GM12878 (cell line): Measurements from ENCODE around the gene INPP1. TPM values are rescaled to one million over a fixed set of nuclear protein-coding genes. Genes with fewer than 3 reads are reported as not detected.

ENCODE experiments used
- CBX3 ChIP-seq: fragments of 200-600 bp; sonication (generic); IDR thresholded peaks from 2 replicates; pipeline ENCODE4 v1.6.1; 2016; ENCODE audit warnings: low read depth, borderline replicate concordance
- CHD2 ChIP-seq: IDR thresholded peaks from 2 replicates; pipeline ENCODE4 v1.6.1; 2011; ENCODE audit warnings: low read depth, low read length, improper control_type of control experiment, borderline replicate concordance
- CREB1 ChIP-seq: IDR thresholded peaks from 2 replicates; pipeline ENCODE4 v1.6.1; 2012; ENCODE audit warnings: low read depth, mild to moderate bottlenecking, inconsistent platforms
- CREM ChIP-seq: IDR thresholded peaks from 2 replicates; pipeline ENCODE4 v1.6.1; 2014; ENCODE audit warnings: antibody characterized with exemption, low read depth
- GATAD2B ChIP-seq: fragments of 450-650 bp; conservative IDR thresholded peaks from 2 replicates; pipeline ENCODE4 v1.6.1; 2017; ENCODE audit warnings: low read depth, mild to moderate bottlenecking, moderate library complexity
- IKZF1 ChIP-seq: fragments of 450-650 bp; conservative IDR thresholded peaks from 2 replicates; pipeline ENCODE4 v1.6.1; 2017; ENCODE audit warnings: antibody characterized with exemption, mild to moderate bottlenecking
- IKZF2 ChIP-seq, 2 experiments: fragments of 450-650 bp; IDR thresholded peaks; 2 replicates each; pipeline ENCODE4 v1.6.1; 2017; ENCODE audit warnings: mild to moderate bottlenecking in 2 of 2, moderate library complexity in 2 of 2
- LARP7 ChIP-seq: fragments of 450-650 bp; IDR thresholded peaks from 2 replicates; pipeline ENCODE4 v1.6.1; 2017; ENCODE audit warnings: mild to moderate bottlenecking
- POLR2AphosphoS5 ChIP-seq: IDR thresholded peaks from 2 replicates; pipeline ENCODE4 v1.6.1; 2011; ENCODE audit warnings: mild to moderate bottlenecking, low read length, inconsistent platforms
- RCOR1 ChIP-seq: conservative IDR thresholded peaks from 2 replicates; pipeline ENCODE4 v1.6.1; 2012; ENCODE audit warnings: low read depth, low read length, improper control_type of control experiment
- SRF ChIP-seq, 2 experiments: IDR thresholded peaks; 2 replicates each; pipeline ENCODE4 v1.6.1; 2011; ENCODE audit warnings: low read depth in 2 of 2, low read length in 2 of 2, mild to moderate bottlenecking in 1 of 2, moderate library complexity in 1 of 2
- SUZ12 ChIP-seq: fragments of 200-600 bp; sonication (generic); IDR thresholded peaks from one replicate; pipeline ENCODE4 v1.6.1; 2018; ENCODE audit warnings: antibody characterized with exemption, mild to moderate bottlenecking; ENCODE audit not compliant: unreplicated experiment
- TCF3 ChIP-seq: IDR thresholded peaks from 2 replicates; pipeline ENCODE4 v1.6.1; 2012; ENCODE audit warnings: low read depth, mild to moderate bottlenecking, low read length, borderline replicate concordance; ENCODE audit not compliant: insufficient read depth
- polyA plus RNA-seq, 11 experiments: library from polyadenylated mRNA; depleted of rRNA in 4 of 11; unstranded in 6 of 11; stranded (reverse) in 5 of 11; fragments of >200 nt; fragmentation: Nextera tagmentation in 4 of 11; fragmentation: Illumina TruSeq in 1 of 11; extraction: Ambion mirVana in 4 of 11; extraction: Trizol in 1 of 11; gene quantifications; 1 replicate in 1 of 11; 2 replicates in 10 of 11; pipeline versions ENCODE4 v1.2.1 to v1.2.3, GENCODE V29; 2011 to 2016; ENCODE audit warnings: inconsistent platforms in 2 of 11, missing spikeins in 2 of 11, low read depth in 1 of 11
- total RNA-seq, 4 experiments: library from RNA; depleted of rRNA in 3 of 4; stranded (reverse); fragments of >200 nt in 3 of 4; fragmentation: Illumina TruSeq in 1 of 4; extraction: Trizol in 1 of 4; gene quantifications; 2 replicates each; pipeline versions ENCODE4 v1.2.1 to v1.2.3, GENCODE V29; 2013 to 2021
- TF ChIP-seq, protein P1 (sequence below): IDR thresholded peaks from 2 replicates; pipeline ENCODE4 v1.6.1; 2012; ENCODE audit warnings: low read length, inconsistent platforms
- TF ChIP-seq, protein P2 (sequence below): fragments of 450-650 bp; IDR thresholded peaks from 2 replicates; pipeline ENCODE4 v1.6.1; 2017; ENCODE audit warnings: low read depth, mild to moderate bottlenecking, moderate library complexity
- TF ChIP-seq, protein P3 (sequence below): fragments of 450-650 bp; IDR thresholded peaks from 2 replicates; pipeline ENCODE4 v1.6.1; 2017; ENCODE audit warnings: mild to moderate bottlenecking

Gene INPP1
- total and polyA plus RNA-seq, 10 of the 15 experiments (the other 5 are each of a cell fraction or from before 2014, with no cell fraction given): 3.3 to 17.9 (median 11.1) TPM

DNA sequence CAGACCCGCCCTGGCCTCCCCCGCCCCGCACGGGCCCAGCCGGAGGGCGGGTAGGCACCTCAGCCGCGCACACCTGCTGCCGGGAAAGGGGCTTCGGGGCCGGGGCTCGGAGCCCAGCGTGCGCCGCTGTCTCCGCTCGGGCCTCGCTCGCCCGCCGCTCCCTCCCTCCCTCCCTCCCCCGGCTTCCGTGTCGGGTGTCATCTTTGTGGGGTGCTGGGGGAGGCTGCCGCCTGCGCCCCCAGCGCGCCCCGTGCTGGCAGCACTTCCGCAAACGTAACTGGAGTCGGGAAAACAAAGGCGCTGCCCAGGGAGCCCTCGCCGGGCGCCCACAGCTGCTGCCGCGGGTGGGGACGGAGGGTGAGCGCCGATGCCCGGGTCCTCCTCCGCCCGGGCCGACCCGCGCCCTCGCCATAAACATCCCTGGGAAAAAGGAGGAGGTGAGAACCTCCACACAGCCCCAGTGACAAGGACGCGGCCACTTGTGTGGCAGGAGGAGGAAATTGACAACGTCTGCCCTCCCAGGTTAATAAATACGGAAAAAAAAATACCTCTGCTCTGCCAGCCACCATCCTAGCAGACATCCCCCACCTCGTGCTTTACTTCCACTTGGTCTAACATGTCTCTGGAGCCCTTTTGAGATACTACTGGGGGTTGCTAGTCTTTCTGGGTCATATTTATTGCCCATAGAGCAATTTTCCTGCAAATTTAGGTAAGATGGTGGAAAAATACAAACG lies 65.3 kb downstream of the INPP1 start (continued):
- TF ChIP-seq IKZF2 (IDR thresholded peaks at IDR 0.05) (peak; percentile 27 to 44; a peak in 1 of 4 replicates), LARP7 (peak; percentile 12; the same call in 1 of the 2 replicates), POLR2AphosphoS5 (peak; percentile 24), SUZ12 (no peak), CHD2 (peak; percentile 34; the same call in 1 of the 2 replicates), IKZF1 (peak; percentile 69; the same call in 1 of the 2 replicates), CREB1 (peak; percentile 54; the same call in 1 of the 2 replicates), SRF (IDR thresholded peaks at IDR 0.05; ENCODE audit: low read depth in 2 of 2, low read length in 2 of 2) (0 out of 4 replicates have a peak, but pooled peaks of 1 of the 2 experiments have one; percentile 34), CREM (peak; percentile 20; the same call in 1 of the 2 replicates), CBX3 (no peak), TCF3 (0 out of 2 replicates have a peak, but pooled peaks have one; percentile 8), RCOR1 (0 out of 2 replicates have a peak, but pooled peaks have one; percentile 51), GATAD2B (no peak; the same call in none of the 2 replicates)
- TF ChIP-seq, protein P1, sequence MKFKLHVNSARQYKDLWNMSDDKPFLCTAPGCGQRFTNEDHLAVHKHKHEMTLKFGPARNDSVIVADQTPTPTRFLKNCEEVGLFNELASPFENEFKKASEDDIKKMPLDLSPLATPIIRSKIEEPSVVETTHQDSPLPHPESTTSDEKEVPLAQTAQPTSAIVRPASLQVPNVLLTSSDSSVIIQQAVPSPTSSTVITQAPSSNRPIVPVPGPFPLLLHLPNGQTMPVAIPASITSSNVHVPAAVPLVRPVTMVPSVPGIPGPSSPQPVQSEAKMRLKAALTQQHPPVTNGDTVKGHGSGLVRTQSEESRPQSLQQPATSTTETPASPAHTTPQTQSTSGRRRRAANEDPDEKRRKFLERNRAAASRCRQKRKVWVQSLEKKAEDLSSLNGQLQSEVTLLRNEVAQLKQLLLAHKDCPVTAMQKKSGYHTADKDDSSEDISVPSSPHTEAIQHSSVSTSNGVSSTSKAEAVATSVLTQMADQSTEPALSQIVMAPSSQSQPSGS: no peak
- TF ChIP-seq, protein P2, sequence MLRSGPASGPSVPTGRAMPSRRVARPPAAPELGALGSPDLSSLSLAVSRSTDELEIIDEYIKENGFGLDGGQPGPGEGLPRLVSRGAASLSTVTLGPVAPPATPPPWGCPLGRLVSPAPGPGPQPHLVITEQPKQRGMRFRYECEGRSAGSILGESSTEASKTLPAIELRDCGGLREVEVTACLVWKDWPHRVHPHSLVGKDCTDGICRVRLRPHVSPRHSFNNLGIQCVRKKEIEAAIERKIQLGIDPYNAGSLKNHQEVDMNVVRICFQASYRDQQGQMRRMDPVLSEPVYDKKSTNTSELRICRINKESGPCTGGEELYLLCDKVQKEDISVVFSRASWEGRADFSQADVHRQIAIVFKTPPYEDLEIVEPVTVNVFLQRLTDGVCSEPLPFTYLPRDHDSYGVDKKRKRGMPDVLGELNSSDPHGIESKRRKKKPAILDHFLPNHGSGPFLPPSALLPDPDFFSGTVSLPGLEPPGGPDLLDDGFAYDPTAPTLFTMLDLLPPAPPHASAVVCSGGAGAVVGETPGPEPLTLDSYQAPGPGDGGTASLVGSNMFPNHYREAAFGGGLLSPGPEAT: peak; percentile 26; the same call in 1 of the 2 replicates
- TF ChIP-seq, protein P3, sequence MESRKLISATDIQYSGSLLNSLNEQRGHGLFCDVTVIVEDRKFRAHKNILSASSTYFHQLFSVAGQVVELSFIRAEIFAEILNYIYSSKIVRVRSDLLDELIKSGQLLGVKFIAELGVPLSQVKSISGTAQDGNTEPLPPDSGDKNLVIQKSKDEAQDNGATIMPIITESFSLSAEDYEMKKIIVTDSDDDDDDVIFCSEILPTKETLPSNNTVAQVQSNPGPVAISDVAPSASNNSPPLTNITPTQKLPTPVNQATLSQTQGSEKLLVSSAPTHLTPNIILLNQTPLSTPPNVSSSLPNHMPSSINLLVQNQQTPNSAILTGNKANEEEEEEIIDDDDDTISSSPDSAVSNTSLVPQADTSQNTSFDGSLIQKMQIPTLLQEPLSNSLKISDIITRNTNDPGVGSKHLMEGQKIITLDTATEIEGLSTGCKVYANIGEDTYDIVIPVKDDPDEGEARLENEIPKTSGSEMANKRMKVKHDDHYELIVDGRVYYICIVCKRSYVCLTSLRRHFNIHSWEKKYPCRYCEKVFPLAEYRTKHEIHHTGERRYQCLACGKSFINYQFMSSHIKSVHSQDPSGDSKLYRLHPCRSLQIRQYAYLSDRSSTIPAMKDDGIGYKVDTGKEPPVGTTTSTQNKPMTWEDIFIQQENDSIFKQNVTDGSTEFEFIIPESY: no peak
